ENCODE results near the gene EIF4G2. TPM values are rescaled to one million over a fixed set of nuclear protein-coding genes. Genes with fewer than 3 reads are reported as not detected.

Gene EIF4G2
- total RNA-seq, 2 experiments from 2014 or later, result 757 to 842 TPM

DNA sequence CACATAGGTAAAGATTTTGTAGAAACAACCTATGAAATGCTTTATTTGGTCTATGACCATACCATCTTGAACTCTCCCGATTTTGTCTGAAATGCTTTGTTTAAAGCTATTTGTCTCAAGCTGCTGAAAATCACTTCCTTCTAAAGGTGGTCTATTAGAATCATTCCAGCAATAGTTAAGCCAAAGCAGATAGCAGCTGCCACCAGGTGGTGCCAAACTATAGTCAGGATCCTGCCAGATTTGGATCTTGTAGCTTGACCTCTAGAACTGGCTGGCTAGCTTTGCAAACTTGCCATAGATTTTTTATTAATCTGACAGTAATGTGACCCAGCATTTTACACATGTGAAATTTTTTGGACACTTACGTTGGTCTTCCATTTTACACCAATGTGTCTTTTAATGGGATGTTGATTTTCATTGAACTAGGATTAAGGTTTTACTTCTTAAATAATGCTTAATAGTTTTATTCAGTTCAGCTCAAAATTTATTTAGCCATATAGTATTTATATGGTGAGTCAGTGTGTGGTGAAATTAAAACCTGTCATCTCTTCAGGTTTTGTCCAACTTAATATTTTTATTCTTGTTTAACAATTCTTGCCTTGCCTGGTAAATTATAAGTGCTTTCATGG lies 38.0 kb downstream of the EIF4G2 start:
- intact Hi-C loops (cut with micrococcal nuclease), result no loop called here
- ChIA-PET CTCF (interaction anchor here (0.7 to 7.5 kb wide), 27 partner anchors 8 to 1017 kb away, joined by 3 to 45 read pairs (median 5); partner anchors contain the start of genes CTR9 and EIF4G2), POLR2A (interaction anchor here (1.1 to 2.6 kb wide), 3 partner anchors 21 to 37 kb away, joined by 3 to 7 read pairs (median 7); no protein-coding TSS in a partner anchor)
- no peak for ATAC-seq
- Mint-ChIP-seq H3K36me3 (ENCODE audit: low read depth) (peaks cover 44% of the 10 kb centered on the region), H3K27ac (no peak overlapping the region), H3K9me3 (no peaks in the 10 kb centered on the region), H3K4me1 (ENCODE audit: low read depth) (peaks cover 2% of the 10 kb centered on the region), H3K27me3 (no peaks in the 10 kb centered on the region), H3K4me3 (no peak overlapping the region)
- DNase-seq, result peak; percentile 60
- TF ChIP-seq CTCF (IDR thresholded peaks at IDR 0.05), result peak; percentile 52

DNA sequence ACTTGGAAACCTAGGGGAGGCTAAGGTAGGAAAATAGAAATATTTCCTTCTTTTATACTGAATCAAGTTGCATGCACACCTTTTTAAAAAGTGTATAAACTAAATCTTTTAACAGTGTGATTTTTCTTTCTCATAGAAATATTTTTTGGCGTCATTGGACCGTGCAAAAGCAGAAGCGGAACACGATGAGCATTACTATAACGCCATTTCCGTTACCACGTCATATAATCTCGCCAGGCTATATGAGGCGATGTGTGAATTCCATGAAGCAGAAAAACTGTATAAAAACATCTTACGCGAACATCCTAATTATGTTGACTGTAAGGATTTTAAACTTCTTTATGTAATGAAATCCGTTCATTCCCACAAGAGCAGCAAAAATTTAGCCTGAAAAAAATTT lies 44.3 kb downstream of the EIF4G2 start:
- no peaks in the 10 kb centered on the region for H3K9me3 Mint-ChIP-seq
- H3K4me1 Mint-ChIP-seq (ENCODE audit: low read depth), result peaks cover 4% of the 10 kb centered on the region
- no peak for TF ChIP-seq CTCF (IDR thresholded peaks at IDR 0.05)
- DNase-seq, result no peak
- ATAC-seq, result no peak
- no peak overlapping the region for H3K27ac Mint-ChIP-seq
- CTCF ChIA-PET, result interaction anchor here (0.7 to 1.1 kb wide), 2 partner anchors 28 to 169 kb away, joined by 3 read pairs; no protein-coding TSS in a partner anchor
- no peak overlapping the region for H3K4me3 Mint-ChIP-seq
- POLR2A ChIA-PET, result no interaction called here
- peaks cover 27% of the 10 kb centered on the region for H3K36me3 Mint-ChIP-seq (ENCODE audit: low read depth)
- H3K27me3 Mint-ChIP-seq, result no peaks in the 10 kb centered on the region
- intact Hi-C loops (cut with micrococcal nuclease), result no loop called here

- Mint-ChIP-seq H3K27me3 (no peaks in the 10 kb centered on the region), H3K4me3 (no peak overlapping the region), H3K27ac (no peak overlapping the region), H3K9me3 (no peaks in the 10 kb centered on the region), H3K4me1 (ENCODE audit: low read depth) (peaks cover 4% of the 10 kb centered on the region), H3K36me3 (ENCODE audit: low read depth) (peaks cover 24% of the 10 kb centered on the region)
- POLR2A ChIA-PET, result interaction anchor here (0.6 kb wide), 1 partner anchor 421 kb away, joined by 4 read pairs; no protein-coding TSS in a partner anchor
- CTCF ChIA-PET, result interaction anchor here (0.6 to 1.4 kb wide), 5 partner anchors 8 to 170 kb away, joined by 3 to 5 read pairs (median 4); partner anchors contain the start of gene CTR9
- no peak for ATAC-seq
- DNase-seq, result no peak
- intact Hi-C loops (cut with micrococcal nuclease), result no loop called here
- no peak for TF ChIP-seq CTCF (IDR thresholded peaks at IDR 0.05)
These were observed 45.0 kb downstream of the EIF4G2 start for GRCh38 chr11:10763766-10764165.

- POLR2A ChIA-PET, result no interaction called here
- H3K27ac Mint-ChIP-seq, result no peak overlapping the region
These were observed 45.8 kb downstream of the EIF4G2 start for GRCh38 chr11:10762913-10763421.

More at GRCh38 chr11:10762913-10763421, 45.8 kb downstream of the EIF4G2 start:
- CTCF ChIA-PET, result interaction anchor here (1.0 to 1.4 kb wide), 3 partner anchors 8 to 30 kb away, joined by 4 to 5 read pairs (median 4); no protein-coding TSS in a partner anchor
- ATAC-seq (no peak), DNase-seq (no peak)
- TF ChIP-seq CTCF (IDR thresholded peaks at IDR 0.05), result no peak
- Mint-ChIP-seq H3K27me3 (no peaks in the 10 kb centered on the region), H3K4me3 (no peak overlapping the region), H3K9me3 (no peaks in the 10 kb centered on the region), H3K36me3 (ENCODE audit: low read depth) (peaks cover 24% of the 10 kb centered on the region), H3K4me1 (ENCODE audit: low read depth) (peaks cover 4% of the 10 kb centered on the region)
- intact Hi-C loops (cut with micrococcal nuclease), result no loop called here

Data from activated CD8-positive, alpha-beta T cell treated with anti-CD3 and anti-CD28 coated beads for 36 hours (primary cell).